GM21360 (cell line): ENCODE measurements around the gene HSD17B13.
"Not testable (repeated sequence)": the region's sequence is repeated elsewhere in the genome, so short reads cannot be mapped to it uniquely, and the experiment has no call there.

Experiments used
- ATAC-seq: cut with Tn5 transposase; IDR thresholded peaks from one replicate; pipeline ENCODE4 v1.9.1; 2021; ENCODE audit warnings: mild to moderate bottlenecking, moderate library complexity; ENCODE audit not compliant: unreplicated experiment

Gene HSD17B13, protein sequence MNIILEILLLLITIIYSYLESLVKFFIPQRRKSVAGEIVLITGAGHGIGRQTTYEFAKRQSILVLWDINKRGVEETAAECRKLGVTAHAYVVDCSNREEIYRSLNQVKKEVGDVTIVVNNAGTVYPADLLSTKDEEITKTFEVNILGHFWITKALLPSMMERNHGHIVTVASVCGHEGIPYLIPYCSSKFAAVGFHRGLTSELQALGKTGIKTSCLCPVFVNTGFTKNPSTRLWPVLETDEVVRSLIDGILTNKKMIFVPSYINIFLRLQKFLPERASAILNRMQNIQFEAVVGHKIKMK

DNA sequence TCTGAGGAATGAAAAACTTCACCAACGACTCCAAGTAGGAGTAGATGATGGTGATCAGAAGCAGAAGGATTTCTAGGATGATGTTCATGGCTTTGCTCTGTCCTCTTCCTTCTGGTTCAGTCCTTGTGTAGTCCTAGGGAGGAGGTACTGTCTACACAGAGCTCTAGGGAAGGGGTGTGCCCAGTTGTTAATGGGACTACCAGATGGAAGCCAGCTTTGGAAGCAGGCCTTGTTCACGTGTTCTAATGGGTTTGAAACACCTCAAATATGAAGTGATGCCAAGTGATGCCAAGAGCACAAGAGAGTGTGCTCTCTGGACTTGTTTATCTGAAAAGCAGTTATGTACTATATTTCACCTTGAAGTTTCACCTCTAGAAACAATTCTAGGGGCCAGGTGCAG, at the start of gene HSD17B13:
TSS of gene HSD17B13 (minus strand) at position 129 of the 400 bp plus-strand sequence. CDS start at position 88, 41 bp downstream.
- ATAC-seq, result no peak

DNA sequence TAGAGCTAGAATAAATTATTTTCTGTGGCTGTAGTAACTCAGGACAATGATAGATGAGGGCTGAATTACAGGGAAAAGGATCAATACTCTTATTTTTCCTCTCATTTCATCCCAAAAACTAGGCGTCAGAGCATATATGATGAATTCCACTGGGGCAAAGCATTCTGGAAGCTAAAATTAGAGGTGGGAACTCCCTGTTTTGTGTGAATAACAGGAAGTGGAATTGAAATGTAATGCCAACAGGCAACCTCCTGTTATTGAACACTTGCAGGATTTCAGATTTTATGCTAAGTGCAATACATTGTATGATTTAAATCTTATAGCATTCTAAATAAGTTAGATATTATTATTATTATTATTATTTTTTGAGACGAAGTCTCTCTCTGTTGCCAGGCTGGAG, 47.4 kb upstream of the HSD17B13 start:
- no peak for ATAC-seq

DNA sequence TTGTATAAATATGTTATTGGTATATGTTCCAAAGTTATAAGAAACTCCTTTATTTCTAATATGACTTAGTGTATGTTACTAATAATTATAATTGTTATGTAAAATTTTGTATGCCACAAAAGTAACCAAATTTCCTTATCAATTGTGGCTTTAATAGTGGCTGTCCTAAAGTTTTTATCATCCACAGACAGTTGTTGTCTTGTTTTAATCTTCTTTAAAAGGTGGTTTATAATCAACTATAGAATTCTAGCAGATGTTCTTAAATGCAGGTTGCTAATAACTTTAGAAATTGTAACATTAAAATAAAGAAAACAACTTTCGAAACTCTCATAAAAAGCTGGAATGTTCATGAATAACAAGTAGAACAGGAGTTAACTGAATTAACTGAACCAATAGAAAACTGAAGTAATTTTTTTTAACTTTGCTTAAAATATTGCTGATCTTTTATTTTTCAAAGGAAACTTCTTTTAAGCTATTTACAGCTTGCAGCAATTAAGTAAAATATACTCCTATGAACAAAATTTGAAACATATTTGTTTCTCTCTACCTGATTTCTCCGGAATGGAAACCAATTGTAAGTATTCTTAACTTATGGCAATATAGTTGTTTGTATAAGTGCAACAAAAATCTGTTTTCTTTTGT, 44.0 kb upstream of the HSD17B13 start:
- ATAC-seq, result no peak

DNA sequence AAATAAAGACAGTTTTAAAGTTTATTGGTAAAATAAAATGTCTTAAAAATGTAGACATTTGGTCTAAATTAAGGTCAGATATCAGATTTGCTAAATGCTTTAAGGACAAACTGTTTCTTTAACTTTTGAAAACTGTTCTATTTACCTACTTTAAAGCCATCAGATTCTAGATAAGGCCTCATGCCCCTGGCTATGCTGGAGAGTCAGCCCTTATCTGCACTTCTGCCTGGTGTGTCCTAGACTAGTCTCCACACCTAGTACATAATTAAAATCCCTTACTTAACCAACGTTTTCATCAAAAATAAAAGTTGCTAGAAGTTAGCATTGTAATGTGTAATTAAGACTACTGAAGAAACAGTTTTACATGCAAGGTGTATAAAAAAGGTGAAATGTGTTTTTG, 42.7 kb upstream of the HSD17B13 start:
- ATAC-seq, result no peak

DNA sequence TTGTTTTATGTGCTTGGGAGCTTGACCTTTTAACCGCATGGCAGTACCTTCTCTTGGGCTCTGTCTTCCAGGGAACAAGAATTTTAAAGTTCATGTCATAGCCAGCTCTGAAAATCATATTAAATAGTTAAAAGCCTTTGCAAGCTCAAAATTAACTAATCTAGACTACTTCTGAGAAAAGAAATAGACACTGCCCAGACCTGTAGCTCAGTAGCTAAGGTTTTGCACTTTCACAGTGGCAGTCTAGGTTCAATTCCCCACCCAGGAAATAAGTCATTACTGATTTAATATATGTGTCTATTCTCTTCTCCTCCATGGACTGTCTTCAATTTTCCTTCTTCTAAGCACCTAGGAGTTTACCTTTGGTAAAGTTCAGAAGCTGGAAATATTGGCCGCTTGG, 40.9 kb upstream of the HSD17B13 start:
- no peak for ATAC-seq

DNA sequence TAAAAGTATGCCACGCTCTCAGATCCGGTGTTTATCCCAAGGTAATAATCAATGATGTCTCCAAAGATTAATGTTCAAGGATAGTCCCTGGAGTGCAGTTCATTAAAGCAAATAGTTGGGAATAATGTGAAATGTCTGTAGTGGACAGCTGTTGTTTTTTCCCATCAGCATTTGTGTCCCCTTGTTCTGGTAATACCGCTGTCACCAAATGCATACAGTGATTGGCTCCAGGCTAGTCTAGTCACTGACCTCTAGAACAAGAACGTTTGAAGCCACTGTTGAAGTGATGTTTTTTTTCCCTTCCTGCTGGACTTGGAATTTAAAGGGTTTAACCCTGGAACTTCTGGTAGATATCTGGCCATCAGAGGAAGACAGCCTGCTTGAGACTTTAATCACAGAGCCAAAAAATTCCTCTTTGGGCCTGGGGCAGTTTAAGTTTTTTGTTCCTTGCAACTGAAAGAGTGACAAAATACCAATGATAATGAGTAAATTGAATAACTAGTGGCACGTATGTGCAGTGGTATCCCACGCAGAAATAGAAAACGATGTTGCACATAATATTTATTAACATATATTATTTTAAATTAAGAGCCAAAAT, 37.8 kb upstream of the HSD17B13 start:
- no peak for ATAC-seq

DNA sequence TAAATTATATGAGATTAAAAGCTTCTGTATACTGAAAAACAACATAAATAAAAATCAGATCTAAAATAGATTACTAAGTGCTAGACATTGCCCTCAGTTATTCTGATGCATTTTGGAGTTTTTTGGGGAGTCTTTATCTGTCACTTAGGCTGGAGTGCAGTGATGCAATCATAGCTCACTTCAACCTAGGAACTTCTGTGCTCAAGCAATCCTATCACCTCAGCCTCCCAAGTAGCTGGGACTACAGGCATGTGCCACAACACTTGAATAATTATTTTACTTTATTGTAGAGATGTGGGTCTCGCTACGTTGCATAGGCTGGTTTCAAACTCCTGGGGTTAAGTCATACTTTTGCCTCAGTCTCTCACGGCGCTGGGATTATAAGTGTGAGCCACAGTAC, 36.6 kb upstream of the HSD17B13 start:
- no peak for ATAC-seq

DNA sequence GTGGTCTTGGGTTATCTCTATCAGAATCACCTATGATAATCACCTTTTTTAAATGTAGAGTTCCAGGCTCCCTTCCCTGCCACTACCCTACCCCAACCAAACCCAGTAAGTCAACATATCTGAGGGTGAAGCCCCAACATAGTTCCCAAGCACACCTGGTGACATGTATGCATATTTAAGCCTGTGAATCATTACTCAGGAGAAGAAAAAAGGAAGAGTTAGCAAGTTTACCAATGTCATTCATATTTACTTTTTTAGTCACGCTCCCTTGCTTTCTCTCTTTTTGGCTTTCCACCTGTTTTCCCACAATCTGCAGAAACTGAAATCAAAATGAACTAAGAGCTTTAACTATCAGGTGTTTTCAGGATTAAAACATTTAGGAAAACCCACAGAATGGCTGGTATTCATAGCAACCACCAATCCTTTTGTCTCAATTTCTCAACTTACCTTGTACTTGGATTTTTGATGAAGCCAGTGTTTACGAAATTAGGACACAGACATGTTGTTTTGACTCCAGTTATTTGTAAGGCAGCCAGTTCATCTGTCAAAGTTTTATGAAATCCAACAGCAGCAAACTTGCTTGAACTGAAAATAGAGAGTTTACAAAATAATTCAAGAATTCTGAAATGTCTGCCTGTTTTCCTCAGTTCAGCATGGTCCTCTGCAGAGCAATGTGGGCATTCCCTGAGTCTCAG, 34.3 kb upstream of the HSD17B13 start:
- ATAC-seq, result no peak

DNA sequence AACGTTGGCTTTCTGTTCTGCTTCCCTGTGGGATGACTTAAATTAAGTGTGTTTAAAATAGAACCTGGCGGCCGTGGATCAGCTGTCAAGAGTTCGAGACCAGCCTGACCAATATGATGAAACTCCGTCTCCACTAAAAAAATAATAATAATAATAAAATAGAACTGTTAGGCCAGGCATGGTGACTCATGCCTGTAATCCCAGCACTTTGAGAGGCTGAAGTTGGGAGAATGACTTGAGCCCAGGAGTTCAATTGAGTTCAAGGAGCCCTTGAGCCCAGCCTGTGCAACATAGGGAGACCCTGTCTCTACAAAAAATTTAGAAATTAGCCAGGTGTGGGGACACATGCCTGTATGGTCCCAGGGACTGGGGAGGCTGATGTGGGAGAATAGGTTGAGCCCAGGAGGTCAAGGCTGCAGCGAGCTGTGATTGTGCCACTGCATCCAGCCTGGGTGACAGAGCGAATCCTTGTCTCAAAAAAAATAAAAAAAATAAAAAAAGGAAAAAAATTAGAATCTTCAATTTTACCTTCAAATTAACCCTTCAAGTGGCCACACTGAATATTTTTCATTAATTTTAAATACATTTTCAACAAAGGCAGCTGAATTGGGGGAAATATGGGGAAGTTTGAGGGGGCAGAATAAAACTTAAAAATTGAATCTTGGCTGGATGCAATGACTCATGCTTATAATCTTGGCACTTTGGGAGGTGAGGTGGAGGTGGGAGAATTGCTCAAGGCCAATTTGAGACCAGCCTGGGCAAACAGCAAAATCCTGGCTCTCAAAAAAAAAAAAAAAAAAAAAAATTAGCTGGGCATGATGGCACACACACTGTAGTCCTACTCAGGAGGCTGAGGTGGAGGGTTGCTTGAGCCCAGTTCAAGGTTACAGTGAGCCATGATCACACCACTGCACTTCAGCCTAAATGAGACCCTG, 31.8 kb upstream of the HSD17B13 start:
- no peak for ATAC-seq

DNA sequence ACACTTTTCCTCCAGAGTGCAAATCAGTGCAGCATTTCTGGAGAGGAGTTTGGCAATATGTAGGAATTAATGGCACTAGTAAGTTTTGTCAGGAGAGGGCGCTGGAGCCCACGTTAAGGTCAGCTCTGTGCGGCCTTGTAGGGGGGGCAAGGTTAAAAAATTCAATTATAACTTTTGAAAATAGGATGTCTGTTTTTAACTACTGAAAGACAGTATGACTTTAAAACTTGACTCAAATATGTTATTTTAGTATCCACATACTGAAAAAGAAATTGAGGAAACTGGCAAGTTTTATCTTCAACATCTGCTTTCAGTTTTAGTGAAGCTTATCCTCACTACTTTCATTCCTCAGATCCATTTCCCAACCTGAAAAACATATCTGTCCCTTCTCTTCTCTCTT, 30.9 kb upstream of the HSD17B13 start:
- ATAC-seq, result peak; percentile 92

DNA sequence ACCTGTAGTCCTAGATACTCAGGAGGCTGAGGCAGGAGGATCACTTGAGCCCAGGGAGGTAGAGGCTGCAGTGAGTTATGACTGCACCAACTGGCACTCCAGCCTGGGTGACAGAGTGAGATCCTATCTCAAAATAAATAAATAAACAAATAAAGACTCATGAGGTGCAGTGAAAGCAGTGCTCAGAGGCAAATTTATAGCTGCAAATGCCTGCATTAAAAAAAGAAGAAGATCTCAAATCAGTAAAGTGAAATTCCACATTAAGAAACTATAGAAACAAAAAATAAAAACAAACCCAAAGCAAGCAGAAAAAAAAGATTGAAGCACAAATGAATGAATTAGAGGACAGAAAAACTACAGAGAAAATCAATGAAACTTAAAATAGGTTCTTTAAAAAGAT, 22.5 kb upstream of the HSD17B13 start:
- ATAC-seq, result no peak

DNA sequence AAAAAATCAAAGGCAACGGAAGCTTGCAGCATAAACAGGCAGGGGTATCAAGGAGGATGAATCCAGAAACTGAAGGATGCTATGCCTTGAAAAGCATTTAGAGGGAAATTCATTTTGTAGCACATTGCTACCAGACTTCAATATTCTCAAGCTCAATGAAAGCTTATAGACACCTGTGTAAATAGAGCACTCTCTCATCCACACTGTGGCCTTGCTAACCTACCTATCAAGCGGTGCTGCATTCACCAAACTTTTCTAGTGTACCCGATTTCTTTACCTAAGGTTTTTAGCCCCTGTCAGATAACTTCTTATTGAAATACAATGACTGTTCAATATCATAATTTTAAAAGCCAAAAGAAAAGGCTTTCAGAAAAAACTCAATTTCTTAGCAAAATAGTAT, 20.2 kb upstream of the HSD17B13 start:
- no peak for ATAC-seq

DNA sequence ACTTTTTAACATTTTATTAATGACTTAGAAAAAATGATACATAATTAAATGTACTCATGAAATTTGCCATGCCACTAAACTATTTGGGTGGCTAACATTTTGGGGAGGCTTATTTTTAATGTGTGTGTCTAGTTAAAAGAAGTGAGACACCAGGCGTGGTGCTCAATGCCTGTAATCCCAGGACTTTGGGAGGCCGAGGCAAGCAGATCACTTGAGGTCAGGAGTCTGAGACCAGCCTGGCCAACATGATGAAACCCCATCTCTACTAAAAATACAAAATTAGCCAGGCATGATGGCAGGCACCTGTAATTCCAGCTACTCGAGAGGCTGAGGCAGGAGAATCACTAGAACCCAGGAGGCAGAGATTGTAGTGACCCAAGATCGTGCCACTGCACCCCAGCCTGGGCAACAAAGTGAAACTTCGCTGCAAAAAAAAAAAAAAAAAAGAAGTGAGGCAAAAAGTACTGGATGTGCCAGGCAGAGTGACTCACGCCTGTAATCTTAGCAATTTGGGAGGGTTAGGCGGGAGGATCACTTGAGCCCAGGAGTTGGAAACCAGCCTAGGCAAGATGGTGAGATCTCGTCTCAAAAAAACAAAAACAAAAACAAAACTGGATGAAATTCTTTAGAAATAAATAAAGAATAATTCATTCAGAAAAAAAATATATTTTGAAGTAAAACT, 19.4 kb upstream of the HSD17B13 start:
- not testable (repeated sequence) for ATAC-seq

DNA sequence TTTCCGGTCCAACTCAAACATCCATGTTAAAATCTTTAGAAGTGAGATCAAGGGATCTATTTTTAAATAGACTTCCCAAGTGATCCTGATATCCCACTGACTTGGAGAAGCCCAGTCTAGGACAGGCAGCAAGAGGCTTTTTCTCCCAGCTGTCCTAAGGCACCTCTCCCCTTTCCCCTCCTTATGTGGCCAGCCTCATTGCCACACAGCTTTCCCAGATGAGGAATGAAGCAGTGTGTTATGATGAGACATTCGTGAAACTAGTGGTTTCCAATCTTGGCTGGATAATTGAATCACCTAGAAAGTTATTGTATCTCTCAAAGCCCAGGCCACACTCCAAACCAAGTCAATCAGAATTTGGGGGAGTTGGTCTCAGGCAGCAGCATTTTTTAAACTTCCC, 16.8 kb upstream of the HSD17B13 start:
- ATAC-seq, result no peak

DNA sequence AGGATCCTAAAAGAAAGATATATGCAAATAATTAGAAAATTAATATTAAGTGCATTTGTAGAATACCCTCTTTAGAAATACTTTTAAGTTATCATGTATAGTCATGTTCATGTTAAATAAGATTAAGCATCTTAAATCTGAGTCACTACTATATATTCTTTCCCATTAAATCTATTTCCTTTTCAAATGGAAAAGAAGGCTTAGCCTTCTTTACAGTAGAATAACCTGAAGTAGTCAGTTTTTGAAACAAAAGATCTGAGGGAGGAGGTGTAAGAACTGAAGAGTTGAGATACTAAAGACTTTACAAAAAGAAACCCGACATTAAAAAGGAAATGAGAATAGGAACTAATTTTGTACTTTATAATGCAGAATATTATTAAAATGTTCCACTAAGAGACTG, 14.7 kb upstream of the HSD17B13 start:
- ATAC-seq, result no peak

DNA sequence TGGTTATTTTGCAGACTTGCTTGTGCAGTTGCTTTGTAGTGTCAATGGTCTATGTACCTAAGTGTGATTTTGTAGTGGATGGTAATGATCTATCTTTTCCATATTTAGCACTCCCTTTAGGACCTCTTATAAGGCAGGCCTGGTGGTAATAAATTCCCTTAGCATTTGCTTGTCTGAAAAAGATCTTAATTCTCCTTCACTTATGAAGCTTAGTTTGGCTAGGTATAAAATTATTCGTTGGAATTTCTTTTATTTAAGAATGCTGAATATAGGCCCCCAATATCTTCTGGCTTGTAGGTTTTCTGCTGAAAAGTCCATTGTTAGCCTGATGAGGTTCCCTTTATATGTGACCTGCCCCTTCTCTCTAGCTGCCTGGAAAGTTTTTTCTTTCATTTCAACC, 10.6 kb upstream of the HSD17B13 start:
- no peak for ATAC-seq

DNA sequence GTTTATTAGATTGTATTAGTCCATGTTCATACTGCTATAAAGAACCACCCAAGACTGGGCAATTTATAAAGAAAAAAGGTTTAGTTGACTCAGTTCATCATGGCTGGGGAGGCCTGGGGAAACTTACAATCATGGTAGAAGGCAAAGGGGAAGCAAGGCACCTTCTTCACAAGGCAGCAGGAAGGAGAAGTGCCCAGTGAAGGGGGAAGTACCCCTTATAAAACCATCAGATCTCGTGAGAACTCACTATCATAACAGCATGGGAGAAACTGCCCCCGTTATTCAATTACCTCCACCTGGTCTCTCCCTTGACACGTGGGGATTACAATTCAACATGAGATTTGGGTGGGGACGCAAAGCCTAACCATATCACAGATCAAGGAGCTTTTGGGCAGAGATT, 8.1 kb upstream of the HSD17B13 start:
- no peak for ATAC-seq

DNA sequence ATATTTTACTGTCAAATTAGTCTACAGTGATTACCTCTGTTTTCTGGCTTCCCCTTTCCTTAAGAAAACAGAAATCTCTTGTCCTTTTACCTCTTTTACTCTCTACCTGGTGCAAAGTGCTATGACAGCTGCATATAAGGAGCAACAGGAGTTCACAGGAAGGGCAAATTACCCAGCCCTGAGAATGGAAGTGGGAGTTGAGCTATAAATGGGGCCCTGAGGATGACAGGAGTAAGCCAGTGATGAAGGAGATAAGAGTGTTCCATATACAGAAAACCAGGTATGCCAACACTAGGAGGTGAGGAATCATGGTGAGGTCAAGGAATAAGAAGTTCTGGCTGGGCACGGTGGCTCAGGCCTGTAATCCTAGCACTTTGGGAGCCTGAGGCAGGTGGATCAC, 4.5 kb upstream of the HSD17B13 start:
- ATAC-seq, result no peak

DNA sequence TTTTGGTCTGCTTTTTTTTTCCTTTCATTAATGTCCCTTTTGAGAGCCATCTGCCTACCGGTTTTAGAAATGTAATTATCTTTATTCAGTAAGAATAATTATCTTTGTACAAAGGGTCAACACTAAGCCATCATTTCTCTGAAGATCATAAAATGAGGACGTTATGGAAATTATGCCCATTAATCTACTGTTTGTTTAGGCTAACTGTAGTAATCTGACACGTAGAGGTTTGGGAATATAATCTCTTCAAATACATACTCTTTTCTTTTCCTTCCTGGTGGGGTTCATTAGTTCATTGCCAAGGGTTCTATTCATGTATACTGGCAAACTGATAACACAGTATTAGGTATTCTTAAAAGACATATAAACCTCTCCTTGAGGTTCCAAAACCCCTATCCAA, 3.8 kb upstream of the HSD17B13 start:
- no peak for ATAC-seq

DNA sequence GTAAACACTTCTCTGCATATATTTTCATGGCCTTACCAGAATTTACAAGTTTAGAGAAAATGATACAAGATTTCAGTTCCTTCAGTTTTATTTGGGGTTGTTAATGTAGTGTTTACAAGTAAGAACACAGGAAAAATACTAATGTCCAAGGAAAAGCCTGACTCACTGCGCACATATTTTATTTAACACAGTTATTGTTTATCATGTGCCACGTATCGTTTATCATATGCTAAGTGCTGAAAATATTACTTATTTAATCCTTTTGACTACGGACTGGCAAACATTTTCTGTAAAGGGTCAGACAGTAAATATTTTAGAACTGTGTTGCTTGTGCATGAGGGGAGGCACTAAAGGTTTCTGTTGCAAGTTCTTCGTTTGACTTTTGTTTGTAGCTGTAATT, 794 bp downstream of the HSD17B13 start:
- ATAC-seq, result no peak
